Stomach (tissue), 9 donors: Measurements from ENCODE around the gene CTNNA3. TPM values are rescaled to one million over a fixed set of nuclear protein-coding genes. Genes with fewer than 3 reads are reported as not detected.

ENCODE experiments used
- DNase-seq, 2 donors: peaks; one replicate each; pipeline versions ENCODE4 v3.0.0 to v3.0.0-alpha.2; 2013 to 2019
- H3K27ac ChIP-seq, 5 donors: fragments of 200-600 bp in 4 of 5; sonication (generic) in 4 of 5; one replicate each; pipeline ENCODE4 v1.5.1; 2013 to 2019; ENCODE audit warnings: mild to moderate bottlenecking in 1 of 5, moderate library complexity in 1 of 5
- H3K27me3 ChIP-seq, 3 donors: fragments of 200-600 bp; sonication (generic); one replicate each; pipeline ENCODE4 v1.5.1; 2017 to 2019; ENCODE audit warnings: mixed run types in 1 of 3
- H3K36me3 ChIP-seq, 4 donors: fragments of 200-600 bp; sonication (generic); 1 replicate in 3 of 4; 2 replicates in 1 of 4; pipeline ENCODE4 v1.5.1; 2016 to 2019
- H3K4me1 ChIP-seq, 4 donors: fragments of 200-600 bp; sonication (generic); one replicate each; pipeline ENCODE4 v1.5.1; 2016 to 2019
- H3K4me3 ChIP-seq, 4 donors: fragments of 200-600 bp; sonication (generic) in 3 of 4; one replicate each; pipeline ENCODE4 v1.5.1; 2016 to 2019; ENCODE audit warnings: mild to moderate bottlenecking in 1 of 4
- H3K9me3 ChIP-seq, 4 donors: fragments of 200-600 bp; sonication (generic); one replicate each; pipeline ENCODE4 v1.5.1; 2016 to 2019
- CTCF ChIP-seq, 7 experiments: fragments of 450-650 bp in 4 of 7; fragments of 200-600 bp in 3 of 7; sonication (generic) in 3 of 7; IDR thresholded peaks; one replicate each; pipeline ENCODE4 v1.5.1; 2016 to 2019; ENCODE audit warnings: antibody characterized with exemption in 7 of 7, control low read depth in 2 of 7, mild to moderate bottlenecking in 1 of 7
- EP300 ChIP-seq: sonication (generic); formaldehyde crosslinking; IDR thresholded peaks from one replicate; pipeline ENCODE4 v1.6.1; 2017; ENCODE audit warnings: antibody characterized with exemption
- POLR2A ChIP-seq, 4 donors: fragments of 450-650 bp; IDR thresholded peaks; one replicate each; pipeline ENCODE4 v1.6.1; 2016; ENCODE audit warnings: antibody characterized with exemption in 4 of 4, control low read depth in 2 of 4, mild to moderate bottlenecking in 1 of 4, moderate library complexity in 1 of 4
- POLR2AphosphoS5 ChIP-seq, 3 donors: sonication (generic); formaldehyde crosslinking; IDR thresholded peaks; one replicate each; pipeline ENCODE4 v1.6.1; 2016; ENCODE audit warnings: antibody characterized with exemption in 3 of 3
- WGBS, 5 donors: extraction: QIAGEN DNeasy Blood & Tissue Kit in 3 of 5; methylation state at CpG; one replicate each; pipeline versions ENCODE4 v1.1.5 to v1.1.7; 2013 to 2018; 5-methylcytosine and 5-hydroxymethylcytosine counted together
- intact Hi-C: fragments of 100-400 bp; cut with DNase I; formaldehyde crosslinking; loops from one replicate; pipeline ENCODE4 v1.15.1; 2023; ENCODE audit warnings: low total_unique reads
- polyA plus RNA-seq, 3 donors: library from polyadenylated mRNA; stranded (reverse); fragments of 200-250 nt; gene quantifications; one replicate each; pipeline ENCODE4 v1.2.3, GENCODE V29; 2013
- total RNA-seq, 5 donors: library from RNA; depleted of rRNA; stranded (reverse); fragments of >200 nt; gene quantifications; one replicate each; pipeline versions ENCODE4 v1.1.0 to v1.2.3, GENCODE V29; 2014 to 2016
- donor health status: healthy with polysubstance abuse.
- donor health status: Bipolar disorder and iron deficiency.
- donor health status: healthy.

The CTNNA3 gene
- total and polyA plus RNA-seq, 8 donors: 0.14 to 46.1 (median 12.9) TPM; not detected in 2

GRCh38 chr10:67004690-67005089 is 691.3 kb downstream of the CTNNA3 start:
- no peak for TF ChIP-seq EP300
- TF ChIP-seq POLR2AphosphoS5 (IDR thresholded peaks at IDR 0.05): no peak
- TF ChIP-seq POLR2A (IDR thresholded peaks at IDR 0.05): no peak
- no peak for TF ChIP-seq CTCF (IDR thresholded peaks at IDR 0.05)
- H3K4me3 ChIP-seq: no peak overlapping the region
- 51 to 60% (median 54%) methylated on average over 2 of the region's 2 CpGs for WGBS, 5 donors
- H3K9me3 ChIP-seq: no peaks in the 10 kb centered on the region
- intact Hi-C loops: no loop called here
- H3K27ac ChIP-seq: no peak overlapping the region
- H3K27me3 ChIP-seq: no peaks in the 10 kb centered on the region
- no peak for DNase-seq
- H3K36me3 ChIP-seq: no peaks in the 10 kb centered on the region
- H3K4me1 ChIP-seq: no peaks in the 10 kb centered on the region

GRCh38 chr10:66999762-67000545 is 696.0 kb downstream of the CTNNA3 start:
- WGBS, 5 donors: 90 to 96% (median 93%) methylated on average over 3 of the region's 3 CpGs
- intact Hi-C loops: no loop called here
- no peaks in the 10 kb centered on the region for H3K27me3 ChIP-seq
- H3K36me3 ChIP-seq: no peaks in the 10 kb centered on the region
- H3K9me3 ChIP-seq: no peaks in the 10 kb centered on the region
- no peak overlapping the region for H3K27ac ChIP-seq
- TF ChIP-seq POLR2A (IDR thresholded peaks at IDR 0.05) (no peak), POLR2AphosphoS5 (IDR thresholded peaks at IDR 0.05) (no peak), EP300 (no peak), CTCF (IDR thresholded peaks at IDR 0.05) (no peak)
- no peaks in the 10 kb centered on the region for H3K4me1 ChIP-seq
- DNase-seq: no peak
- H3K4me3 ChIP-seq: no peak overlapping the region

GRCh38 chr10:66996996-66997395 is 699.0 kb downstream of the CTNNA3 start:
- H3K27me3 ChIP-seq: no peaks in the 10 kb centered on the region
- no peaks in the 10 kb centered on the region for H3K36me3 ChIP-seq
- H3K4me3 ChIP-seq: no peak overlapping the region
- WGBS, 5 donors: 52 to 64% (median 62%) methylated on average over 1 of the region's 1 CpG
- H3K4me1 ChIP-seq: no peaks in the 10 kb centered on the region
- H3K9me3 ChIP-seq: no peaks in the 10 kb centered on the region
- no peak overlapping the region for H3K27ac ChIP-seq
- intact Hi-C loops: no loop called here
- TF ChIP-seq CTCF (IDR thresholded peaks at IDR 0.05) (no peak), EP300 (no peak), POLR2A (IDR thresholded peaks at IDR 0.05) (no peak), POLR2AphosphoS5 (IDR thresholded peaks at IDR 0.05) (no peak)
- DNase-seq: peak in 1 of 2 donors; percentile 15

GRCh38 chr10:66990143-66990830 is 705.7 kb downstream of the CTNNA3 start:
- no peak overlapping the region for H3K4me3 ChIP-seq
- no peak for DNase-seq
- H3K27ac ChIP-seq: no peak overlapping the region
- intact Hi-C loops: no loop called here
- H3K9me3 ChIP-seq: no peaks in the 10 kb centered on the region
- WGBS, 5 donors: 82 to 90% (median 88%) methylated on average over 1 of the region's 1 CpG
- H3K4me1 ChIP-seq: no peaks in the 10 kb centered on the region
- TF ChIP-seq POLR2A (IDR thresholded peaks at IDR 0.05) (no peak), POLR2AphosphoS5 (IDR thresholded peaks at IDR 0.05) (no peak), CTCF (IDR thresholded peaks at IDR 0.05) (no peak), EP300 (no peak)
- no peaks in the 10 kb centered on the region for H3K27me3 ChIP-seq
- H3K36me3 ChIP-seq: no peaks in the 10 kb centered on the region
